ENCODE data around the gene SLAIN2.

- TF ChIP-seq, protein P1, sequence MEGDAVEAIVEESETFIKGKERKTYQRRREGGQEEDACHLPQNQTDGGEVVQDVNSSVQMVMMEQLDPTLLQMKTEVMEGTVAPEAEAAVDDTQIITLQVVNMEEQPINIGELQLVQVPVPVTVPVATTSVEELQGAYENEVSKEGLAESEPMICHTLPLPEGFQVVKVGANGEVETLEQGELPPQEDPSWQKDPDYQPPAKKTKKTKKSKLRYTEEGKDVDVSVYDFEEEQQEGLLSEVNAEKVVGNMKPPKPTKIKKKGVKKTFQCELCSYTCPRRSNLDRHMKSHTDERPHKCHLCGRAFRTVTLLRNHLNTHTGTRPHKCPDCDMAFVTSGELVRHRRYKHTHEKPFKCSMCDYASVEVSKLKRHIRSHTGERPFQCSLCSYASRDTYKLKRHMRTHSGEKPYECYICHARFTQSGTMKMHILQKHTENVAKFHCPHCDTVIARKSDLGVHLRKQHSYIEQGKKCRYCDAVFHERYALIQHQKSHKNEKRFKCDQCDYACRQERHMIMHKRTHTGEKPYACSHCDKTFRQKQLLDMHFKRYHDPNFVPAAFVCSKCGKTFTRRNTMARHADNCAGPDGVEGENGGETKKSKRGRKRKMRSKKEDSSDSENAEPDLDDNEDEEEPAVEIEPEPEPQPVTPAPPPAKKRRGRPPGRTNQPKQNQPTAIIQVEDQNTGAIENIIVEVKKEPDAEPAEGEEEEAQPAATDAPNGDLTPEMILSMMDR (IDR thresholded peaks at IDR 0.05; ENCODE audit: low read depth, low read length, poor library complexity, severe bottlenecking): no peak
- TF ChIP-seq EZH2phosphoT487 (IDR thresholded peaks at IDR 0.05; ENCODE audit: borderline replicate concordance, low read length): no peak
Observed at GRCh38 chr4:48409203-48409602, 67.9 kb downstream of the SLAIN2 start.
